NB4 (cell line): ENCODE measurements around the gene IKZF4.

Experiments used
- TF ChIP-seq, protein P1 (sequence below): IDR thresholded peaks from one replicate; pipeline ENCODE4 v1.5.1; 2012; ENCODE audit warnings: low read depth, low read length
- TF ChIP-seq, protein P2 (sequence below): IDR thresholded peaks from 2 replicates; pipeline ENCODE4 v1.6.1; 2011; ENCODE audit warnings: low read depth, low read length

DNA sequence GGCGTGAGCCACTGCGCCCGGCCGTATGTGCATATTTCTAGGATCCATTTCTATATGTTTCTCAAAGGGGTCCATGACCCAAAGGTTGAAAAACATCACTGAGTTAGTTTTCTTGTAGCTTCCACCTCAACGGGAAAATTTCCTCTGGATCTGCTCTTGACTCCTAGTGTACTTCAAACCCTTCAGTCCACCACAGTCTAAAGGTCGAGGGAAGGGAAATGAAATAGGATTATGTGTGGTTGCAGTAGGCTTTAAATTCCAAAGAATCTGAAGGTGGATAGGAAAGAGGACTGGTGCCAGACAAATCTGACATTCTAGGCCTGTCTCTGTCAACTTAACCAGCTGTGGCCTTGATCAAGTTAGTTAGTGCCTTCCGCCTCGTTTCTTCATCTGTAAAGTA, 25.5 kb upstream of the IKZF4 start:
- TF ChIP-seq, protein P1, sequence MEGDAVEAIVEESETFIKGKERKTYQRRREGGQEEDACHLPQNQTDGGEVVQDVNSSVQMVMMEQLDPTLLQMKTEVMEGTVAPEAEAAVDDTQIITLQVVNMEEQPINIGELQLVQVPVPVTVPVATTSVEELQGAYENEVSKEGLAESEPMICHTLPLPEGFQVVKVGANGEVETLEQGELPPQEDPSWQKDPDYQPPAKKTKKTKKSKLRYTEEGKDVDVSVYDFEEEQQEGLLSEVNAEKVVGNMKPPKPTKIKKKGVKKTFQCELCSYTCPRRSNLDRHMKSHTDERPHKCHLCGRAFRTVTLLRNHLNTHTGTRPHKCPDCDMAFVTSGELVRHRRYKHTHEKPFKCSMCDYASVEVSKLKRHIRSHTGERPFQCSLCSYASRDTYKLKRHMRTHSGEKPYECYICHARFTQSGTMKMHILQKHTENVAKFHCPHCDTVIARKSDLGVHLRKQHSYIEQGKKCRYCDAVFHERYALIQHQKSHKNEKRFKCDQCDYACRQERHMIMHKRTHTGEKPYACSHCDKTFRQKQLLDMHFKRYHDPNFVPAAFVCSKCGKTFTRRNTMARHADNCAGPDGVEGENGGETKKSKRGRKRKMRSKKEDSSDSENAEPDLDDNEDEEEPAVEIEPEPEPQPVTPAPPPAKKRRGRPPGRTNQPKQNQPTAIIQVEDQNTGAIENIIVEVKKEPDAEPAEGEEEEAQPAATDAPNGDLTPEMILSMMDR, result no peak
- TF ChIP-seq, protein P2, sequence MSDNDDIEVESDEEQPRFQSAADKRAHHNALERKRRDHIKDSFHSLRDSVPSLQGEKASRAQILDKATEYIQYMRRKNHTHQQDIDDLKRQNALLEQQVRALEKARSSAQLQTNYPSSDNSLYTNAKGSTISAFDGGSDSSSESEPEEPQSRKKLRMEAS, result no peak
